GM03348 (cell line): ENCODE measurements around the gene CCT5.
"Not testable (repeated sequence)": the region's sequence is repeated elsewhere in the genome, so short reads cannot be mapped to it uniquely, and the experiment has no call there.

Experiments used
- DNase-seq: peaks from one replicate; pipeline ENCODE4 v3.0.0; 2012; ENCODE audit warnings: low spot score

The CCT5 gene

GRCh38 chr5:10301842-10302610 is 51.9 kb downstream of the CCT5 start:
- no peak for DNase-seq

- no peak for DNase-seq
Observed at GRCh38 chr5:10303201-10303600, 53.1 kb downstream of the CCT5 start.

- no peak for DNase-seq
Observed at GRCh38 chr5:10303699-10304170, 53.7 kb downstream of the CCT5 start.

DNA sequence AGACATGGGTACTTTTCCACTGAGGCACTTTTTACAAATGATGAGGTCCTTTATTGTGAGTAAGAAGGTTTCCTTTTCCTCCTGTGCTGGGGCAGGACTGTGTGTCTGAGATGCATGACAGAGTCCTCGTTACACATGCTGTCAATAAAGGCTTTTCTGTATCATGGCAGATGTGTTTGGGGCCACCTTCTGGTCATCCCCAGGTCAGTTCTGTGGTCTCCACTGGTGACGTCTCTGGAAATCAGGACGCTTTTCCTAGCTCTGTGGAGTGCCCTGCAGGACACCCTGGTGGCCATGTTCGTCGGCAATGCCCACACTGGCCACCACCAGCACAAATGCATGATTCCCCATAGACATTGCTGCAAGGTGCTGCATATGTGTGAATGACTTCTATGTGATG is 54.9 kb downstream of the CCT5 start:
- DNase-seq = no peak

DNA sequence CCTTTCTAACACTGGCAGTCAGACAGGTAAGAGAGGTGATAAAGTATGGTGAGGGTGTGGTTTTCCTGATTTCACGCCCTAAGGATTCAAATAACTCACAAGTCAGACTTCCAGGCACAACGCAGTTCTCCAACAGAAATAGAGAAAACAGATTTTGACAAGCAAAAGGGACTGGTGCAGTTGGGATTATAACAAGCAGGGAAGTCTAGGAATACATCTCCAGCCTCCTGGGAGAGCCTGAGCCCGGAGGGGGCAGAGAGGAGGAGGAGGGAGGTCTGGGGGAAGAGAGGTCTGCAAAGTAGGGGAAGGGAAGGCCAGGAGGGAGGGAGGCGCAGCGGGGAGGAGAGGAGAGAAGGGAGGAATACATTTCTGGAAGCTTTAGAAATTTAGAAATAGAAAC is 56.0 kb downstream of the CCT5 start:
- no peak for DNase-seq

GRCh38 chr5:10306806-10307205 is 56.7 kb downstream of the CCT5 start:
- no peak for DNase-seq

- peak; percentile 79 for DNase-seq
Observed at GRCh38 chr5:10307206-10308148, 57.4 kb downstream of the CCT5 start, which contains the start of gene CMBL. CMBL (minus strand) TSS chr5:10307902; CDS start chr5:10290762, 17,140 bp downstream.

DNA sequence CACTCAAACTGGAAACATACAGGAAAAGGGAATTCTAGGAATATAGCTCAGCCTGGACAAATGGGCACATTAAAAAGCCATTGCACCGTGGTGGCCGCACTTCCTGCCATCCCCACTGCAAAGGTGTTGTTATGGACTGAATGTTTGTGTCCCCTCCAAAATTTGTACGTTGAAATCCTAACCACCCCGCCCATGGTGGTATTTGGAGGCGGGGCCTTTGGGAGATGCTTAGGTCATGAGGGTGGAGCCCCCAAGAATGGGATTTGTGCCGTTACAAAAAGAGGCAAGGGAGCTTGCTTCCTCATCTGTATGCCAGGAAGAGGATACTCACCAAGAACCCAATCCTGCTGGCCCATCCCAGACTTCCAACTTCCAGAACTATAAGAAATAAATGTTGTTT is 58.8 kb downstream of the CCT5 start:
- DNase-seq = no peak

- DNase-seq = no peak
Observed at GRCh38 chr5:10310066-10310779, 60.1 kb downstream of the CCT5 start.

- DNase-seq = not testable (repeated sequence)
Observed at GRCh38 chr5:10310835-10311570, 60.9 kb downstream of the CCT5 start.

DNA sequence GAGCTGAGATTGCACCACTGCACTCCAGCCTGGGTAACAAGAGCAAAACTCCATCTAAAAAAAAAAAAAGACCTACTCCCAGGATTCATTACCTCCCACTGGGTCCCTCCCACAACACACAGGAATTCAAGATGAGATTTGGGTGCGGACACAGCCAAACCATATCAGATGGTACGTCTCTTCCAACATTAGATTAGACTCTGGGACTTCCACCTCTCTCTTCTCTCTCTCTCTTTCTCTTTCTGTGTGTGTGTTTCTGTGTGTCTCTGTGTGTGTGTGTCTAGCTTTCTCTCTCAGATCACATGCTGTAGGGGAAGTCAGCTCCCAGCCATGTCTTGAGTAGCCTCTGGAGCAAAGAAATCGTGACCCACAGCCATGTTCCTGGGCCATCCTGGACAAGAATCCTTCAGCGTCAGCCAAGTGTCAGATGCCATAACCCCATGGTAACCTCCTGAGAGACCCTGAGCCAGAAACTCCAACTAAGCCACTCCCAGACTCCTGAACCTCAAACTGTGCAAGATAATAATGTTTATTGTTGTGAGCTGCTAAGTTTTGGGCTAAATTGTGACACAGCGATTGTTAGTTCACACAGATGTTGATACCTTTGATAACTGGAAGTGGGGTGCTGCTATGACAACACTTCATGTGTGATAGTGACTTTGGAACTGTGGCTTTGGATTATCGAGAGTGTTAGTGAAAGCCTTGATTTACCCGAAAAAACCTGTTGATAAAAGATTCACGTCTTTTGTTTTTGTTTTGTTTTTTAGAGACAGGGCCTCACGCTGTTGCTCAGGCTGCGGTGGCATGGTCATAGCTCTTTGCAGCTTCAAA is 61.7 kb downstream of the CCT5 start:
- no peak for DNase-seq

DNA sequence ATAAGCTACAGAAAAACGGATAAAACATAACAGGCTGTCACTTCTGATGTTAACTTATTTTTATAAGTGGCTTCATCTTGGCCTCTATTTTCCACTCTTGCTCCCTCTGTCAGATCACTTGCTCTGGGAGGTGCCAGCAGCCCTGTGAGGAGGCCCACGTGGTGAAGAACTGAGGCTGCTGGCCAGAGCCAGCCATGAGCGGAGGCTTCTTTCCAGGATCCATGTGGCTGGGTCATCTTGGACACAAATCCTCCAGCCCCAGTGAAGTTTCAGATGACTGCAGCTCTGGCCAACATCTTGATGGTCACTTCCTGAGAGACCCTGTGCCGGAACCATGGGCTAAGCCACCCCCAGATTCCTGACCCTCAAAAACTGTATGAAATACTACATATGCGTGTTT is 65.1 kb downstream of the CCT5 start:
- DNase-seq = no peak
